Keratinocyte (primary cell): ENCODE data around the gene F7. TPM values are rescaled to one million over a fixed set of nuclear protein-coding genes. Genes with fewer than 3 reads are reported as not detected.
A peak's percentile ranks its signal among the peaks of the same experiment; 100 is the strongest.

Experiments used
- DNase-seq: peaks from one replicate; pipeline ENCODE4 v3.0.0-alpha.2; 2011; ENCODE audit warnings: low read depth, missing footprints, low spot score
- FAIRE-seq: peaks from 2 replicates; lab custom pipeline; 2011; peaks lifted over from hg19 to GRCh38; lab: Jason Lieb, UNC
- H2AFZ ChIP-seq: 2 replicates; pipeline ENCODE4 v1.6.0; 2012; ENCODE audit warnings: low read length, control low read depth, inconsistent platforms; ENCODE audit not compliant: control insufficient read depth
- H3K27ac ChIP-seq: 2 replicates; pipeline ENCODE4 v1.5.1; 2011; ENCODE audit warnings: low read length; ENCODE audit not compliant: control insufficient read depth, insufficient read depth
- H3K27me3 ChIP-seq: 3 replicates; pipeline ENCODE4 v1.6.0; 2011; ENCODE audit warnings: low read length; ENCODE audit not compliant: control insufficient read depth, insufficient read depth; ENCODE audit errors: extremely low read depth
- H3K36me3 ChIP-seq, 2 experiments: 2 replicates in 1 of 2; 3 replicates in 1 of 2; pipeline ENCODE4 v1.5.1; 2011; ENCODE audit warnings: low read length in 2 of 2, mild to moderate bottlenecking in 1 of 2; ENCODE audit not compliant: control insufficient read depth in 2 of 2, insufficient read depth in 2 of 2; ENCODE audit errors: extremely low read depth in 1 of 2
- H3K4me1 ChIP-seq: 3 replicates; pipeline ENCODE4 v1.5.1; 2011; ENCODE audit warnings: low read length; ENCODE audit not compliant: control insufficient read depth, insufficient read depth; ENCODE audit errors: extremely low read depth
- H3K4me2 ChIP-seq: 3 replicates; pipeline ENCODE4 v1.6.0; 2011; ENCODE audit warnings: low read depth, low read length; ENCODE audit not compliant: control insufficient read depth, insufficient read depth; ENCODE audit errors: extremely low read depth
- H3K4me3 ChIP-seq, 3 experiments: fragments of 200-600 bp in 1 of 3; sonication (generic) in 1 of 3; 2 replicates in 2 of 3; 3 replicates in 1 of 3; pipeline ENCODE4 v1.5.1; 2011 to 2016; ENCODE audit warnings: low read length in 3 of 3, mild to moderate bottlenecking in 3 of 3, control low read depth in 2 of 3, inconsistent platforms in 1 of 3, low read depth in 1 of 3, mixed read lengths in 1 of 3, mixed run types in 1 of 3, moderate library complexity in 1 of 3; ENCODE audit not compliant: control insufficient read depth in 2 of 3, insufficient read depth in 2 of 3; ENCODE audit errors: extremely low read depth in 1 of 3
- H3K79me2 ChIP-seq: 2 replicates; pipeline ENCODE4 v1.6.0; 2012; ENCODE audit warnings: low read length; ENCODE audit not compliant: control insufficient read depth, insufficient read depth
- H3K9ac ChIP-seq: 3 replicates; pipeline ENCODE4 v1.6.0; 2011; ENCODE audit warnings: low read length; ENCODE audit not compliant: control insufficient read depth, insufficient read depth; ENCODE audit errors: extremely low read depth
- H3K9me1 ChIP-seq: 3 replicates; pipeline ENCODE4 v1.6.0; 2011; ENCODE audit warnings: low read length; ENCODE audit not compliant: control insufficient read depth, insufficient read depth; ENCODE audit errors: extremely low read depth
- H3K9me3 ChIP-seq: 2 replicates; pipeline ENCODE4 v1.5.1; 2012; ENCODE audit warnings: low read depth, low read length; ENCODE audit not compliant: control insufficient read depth
- H4K20me1 ChIP-seq: 3 replicates; pipeline ENCODE4 v1.6.0; 2011; ENCODE audit warnings: low read length; ENCODE audit not compliant: control insufficient read depth, insufficient read depth; ENCODE audit errors: extremely low read depth
- CTCF ChIP-seq, 3 experiments: IDR thresholded peaks in 1 of 3; conservative IDR thresholded peaks in 1 of 3; optimal IDR thresholded peaks in 1 of 3; 2 replicates in 2 of 3; 3 replicates in 1 of 3; pipeline versions ENCODE3 to v1.5.1; 2011; ENCODE audit warnings: low read length in 3 of 3, mild to moderate bottlenecking in 3 of 3, moderate library complexity in 2 of 3, control low read depth in 1 of 3, inconsistent platforms in 1 of 3; ENCODE audit not compliant: insufficient read depth in 2 of 3; ENCODE audit errors: extremely low read depth in 1 of 3
- EZH2 ChIP-seq: IDR thresholded peaks from one replicate; pipeline ENCODE4 v1.6.1; 2012; ENCODE audit warnings: inconsistent platforms, mild to moderate bottlenecking, low read length, moderate library complexity
- dilution Hi-C: fragments of 300-500 bp; cut with MboI; formaldehyde crosslinking; loops from one replicate; pipeline ENCODE4 v1.7.0; 2020; ENCODE audit warnings: low sequenced_read_pairs; ENCODE audit not compliant: extremely low pct_ligation_motif_present
- polyA plus RNA-seq, 5 experiments: library from polyadenylated mRNA; depleted of rRNA in 3 of 5; stranded (reverse) in 3 of 5; stranded (forward) in 1 of 5; unstranded in 1 of 5; fragments of >200 nt; gene quantifications; 1 replicate in 1 of 5; 2 replicates in 3 of 5; 3 replicates in 1 of 5; pipeline versions ENCODE4 v1.2.1 to v1.2.3, GENCODE V29; 2011 to 2012; ENCODE audit warnings: missing spikeins in 2 of 5, low read depth in 1 of 5, low replicate concordance in 1 of 5

F7 gene
- polyA plus RNA-seq, 1 donor (not counting 4 experiments of a cell fraction or from before 2014, with no cell fraction given): not detected

- Histone ChIP-seq H3K79me2 (no peaks in the 10 kb centered on the region), H3K27ac (no peak overlapping the region), H3K4me2 (no peak overlapping the region), H3K9me3 (no peaks in the 10 kb centered on the region), H3K4me3 (no peak overlapping the region), H3K9me1 (no peaks in the 10 kb centered on the region), H4K20me1 (no peaks in the 10 kb centered on the region), H3K9ac (no peak overlapping the region), H3K4me1 (no peaks in the 10 kb centered on the region), H2AFZ (no peak overlapping the region), H3K27me3 (peaks cover 6% of the 10 kb centered on the region), H3K36me3 (no peaks in the 10 kb centered on the region)
- FAIRE-seq (no peak), DNase-seq (no peak)
- dilution Hi-C loops: no loop called here
- TF ChIP-seq EZH2 (no peak), CTCF (optimal IDR thresholded peaks at IDR 0.05 in 1 of 3, IDR thresholded peaks at IDR 0.05 in 1 of 3, conservative IDR thresholded peaks at IDR 0.05 in 1 of 3; ENCODE audit: extremely low read depth in 1 of 3, insufficient read depth in 2 of 3, low read length in 3 of 3) (no peak)
Observed at GRCh38 chr13:113083402-113084061, 22.1 kb upstream of the F7 start.

GRCh38 chr13:113084094-113084942, 21.3 kb upstream of the F7 start:
- dilution Hi-C loops: no loop called here
- H3K4me2 ChIP-seq: no peak overlapping the region

More at GRCh38 chr13:113084094-113084942, 21.3 kb upstream of the F7 start:
- Histone ChIP-seq H3K27me3 (peaks cover 6% of the 10 kb centered on the region), H3K36me3 (no peaks in the 10 kb centered on the region), H3K9me1 (no peaks in the 10 kb centered on the region), H3K79me2 (no peaks in the 10 kb centered on the region), H3K4me1 (no peaks in the 10 kb centered on the region), H3K9me3 (no peaks in the 10 kb centered on the region), H2AFZ (no peak overlapping the region), H3K9ac (no peak overlapping the region), H3K27ac (no peak overlapping the region), H4K20me1 (no peaks in the 10 kb centered on the region), H3K4me3 (no peak overlapping the region)
- FAIRE-seq: no peak
- TF ChIP-seq EZH2 (no peak), CTCF (optimal IDR thresholded peaks at IDR 0.05 in 1 of 3, IDR thresholded peaks at IDR 0.05 in 1 of 3, conservative IDR thresholded peaks at IDR 0.05 in 1 of 3; ENCODE audit: extremely low read depth in 1 of 3, insufficient read depth in 2 of 3, low read length in 3 of 3) (peak in 1 of 3 experiments; percentile 5)
- no peak for DNase-seq
